Right lobe of liver (tissue), 6 donors: Measurements from ENCODE around the gene ST3GAL2. TPM values are rescaled to one million over a fixed set of nuclear protein-coding genes. Genes with fewer than 3 reads are reported as not detected.

Source experiments
- ATAC-seq, 4 donors: fragments of 200-7000 bp; cut with Tn5 transposase; one replicate each; pipeline ENCODE4 v1.9.1; 2020; ENCODE audit warnings: mild to moderate bottlenecking in 4 of 4, moderate library complexity in 4 of 4
- DNase-seq, 3 donors: peaks; one replicate each; pipeline ENCODE4 v3.0.0-alpha.2; 2020
- H3K27ac ChIP-seq, 3 donors: fragments of 200-600 bp; one replicate each; pipeline ENCODE4 v1.8.0; 2022
- H3K27me3 ChIP-seq, 2 donors: fragments of 200-600 bp; one replicate each; pipeline ENCODE4 v1.8.0; 2022
- H3K36me3 ChIP-seq, 4 donors: fragments of 200-600 bp; sonication (generic) in 1 of 4; one replicate each; pipeline versions ENCODE4 v1.5.1 to v1.8.0; 2017 to 2022; ENCODE audit warnings: control low read depth in 1 of 4
- H3K4me1 ChIP-seq, 4 donors: fragments of 200-600 bp; sonication (generic) in 1 of 4; one replicate each; pipeline versions ENCODE4 v1.5.1 to v1.8.0; 2017 to 2022; ENCODE audit warnings: control low read depth in 1 of 4
- H3K4me3 ChIP-seq, 3 donors: fragments of 200-600 bp; one replicate each; pipeline ENCODE4 v1.8.0; 2022
- H3K9me3 ChIP-seq, 4 donors: fragments of 200-600 bp; sonication (generic) in 1 of 4; one replicate each; pipeline versions ENCODE4 v1.5.1 to v1.8.0; 2017 to 2022; ENCODE audit warnings: control low read depth in 1 of 4
- POLR2A ChIP-seq: fragments of 450-650 bp; IDR thresholded peaks from one replicate; pipeline ENCODE4 v1.6.1; 2017; ENCODE audit warnings: antibody characterized with exemption, mild to moderate bottlenecking
- WGBS: methylation state at CpG from one replicate; pipeline ENCODE4 v1.1.6; 2018; ENCODE audit warnings: low coverage, low lambda C conversion rate; ENCODE audit not compliant: insufficient coverage; ENCODE audit errors: missing lambda C conversion rate; 5-methylcytosine and 5-hydroxymethylcytosine counted together
- intact Hi-C, 2 donors: fragments of 100-400 bp; cut with DNase I; formaldehyde crosslinking; loops; one replicate each; pipeline versions ENCODE4 v1.11.2 to v1.14.1; 2022
- total RNA-seq, 6 experiments: library from RNA; depleted of rRNA in 2 of 6; stranded (reverse); fragments of >200 nt in 2 of 6; fragmentation: NEBNext Ultra II Directional in 3 of 6; extraction: Animal tissue kit (Norgen Biotek cat#: 25700) in 3 of 6; gene quantifications; one replicate each; pipeline versions ENCODE4 v1.1.0 to v1.2.4, GENCODE V29; 2016 to 2023
- TF ChIP-seq, protein P1 (sequence below), 4 donors: fragments of 200-600 bp in 3 of 4; fragments of 450-650 bp in 1 of 4; IDR thresholded peaks; one replicate each; pipeline versions ENCODE4 v1.5.1 to v1.8.0; 2016 to 2022; ENCODE audit warnings: antibody characterized with exemption in 4 of 4, mild to moderate bottlenecking in 2 of 4
- donor health status: DM: no; HTN: yes; CAD: no.
- donor health status: DM: no; HTN: no; CAD: no.
- donor health status: DM: no; HTN: no; CAD: no.
- donor health status: DM: no; HTN: yes; CAD: no.
- donor health status: DM: no; HTN: yes; CAD: no.

Gene ST3GAL2
- total RNA-seq, 6 experiments from 2014 or later: 10.4 to 16.7 (median 14.5) TPM

DNA sequence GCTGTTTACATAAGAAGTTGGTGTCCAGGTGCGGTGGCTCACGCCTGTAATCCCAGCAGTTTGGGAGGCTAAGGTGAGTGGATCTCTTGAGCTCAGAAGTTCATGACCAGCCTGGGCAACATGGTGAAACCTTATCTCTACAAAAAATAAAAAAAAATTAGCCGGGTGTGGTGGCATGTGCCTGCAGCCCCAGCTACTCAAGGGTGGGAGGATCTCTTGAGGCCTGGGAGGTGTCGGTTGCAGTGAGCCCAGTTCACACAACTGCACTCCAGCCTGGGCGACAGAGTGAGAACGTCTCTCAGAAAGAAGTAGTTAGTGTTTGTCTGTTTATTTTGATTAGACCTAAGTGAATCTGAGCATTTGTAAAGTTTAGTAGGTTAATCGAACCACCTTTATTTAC lies 79.3 kb downstream of the ST3GAL2 start:
- Histone ChIP-seq H3K4me1 (no peaks in the 10 kb centered on the region), H3K27me3 (no peaks in the 10 kb centered on the region), H3K27ac (no peak overlapping the region), H3K9me3 (no peaks in the 10 kb centered on the region), H3K36me3 (peaks cover 0 to 99% (median 55%) of the 10 kb centered on the region in 4 donors), H3K4me3 (no peak overlapping the region)
- DNase-seq: no peak
- no peak for ATAC-seq
- WGBS: 94% methylated on average over 7 of the region's 7 CpGs
- TF ChIP-seq, protein P1, sequence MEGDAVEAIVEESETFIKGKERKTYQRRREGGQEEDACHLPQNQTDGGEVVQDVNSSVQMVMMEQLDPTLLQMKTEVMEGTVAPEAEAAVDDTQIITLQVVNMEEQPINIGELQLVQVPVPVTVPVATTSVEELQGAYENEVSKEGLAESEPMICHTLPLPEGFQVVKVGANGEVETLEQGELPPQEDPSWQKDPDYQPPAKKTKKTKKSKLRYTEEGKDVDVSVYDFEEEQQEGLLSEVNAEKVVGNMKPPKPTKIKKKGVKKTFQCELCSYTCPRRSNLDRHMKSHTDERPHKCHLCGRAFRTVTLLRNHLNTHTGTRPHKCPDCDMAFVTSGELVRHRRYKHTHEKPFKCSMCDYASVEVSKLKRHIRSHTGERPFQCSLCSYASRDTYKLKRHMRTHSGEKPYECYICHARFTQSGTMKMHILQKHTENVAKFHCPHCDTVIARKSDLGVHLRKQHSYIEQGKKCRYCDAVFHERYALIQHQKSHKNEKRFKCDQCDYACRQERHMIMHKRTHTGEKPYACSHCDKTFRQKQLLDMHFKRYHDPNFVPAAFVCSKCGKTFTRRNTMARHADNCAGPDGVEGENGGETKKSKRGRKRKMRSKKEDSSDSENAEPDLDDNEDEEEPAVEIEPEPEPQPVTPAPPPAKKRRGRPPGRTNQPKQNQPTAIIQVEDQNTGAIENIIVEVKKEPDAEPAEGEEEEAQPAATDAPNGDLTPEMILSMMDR (IDR thresholded peaks at IDR 0.05): no peak
- intact Hi-C loops: no loop called here

DNA sequence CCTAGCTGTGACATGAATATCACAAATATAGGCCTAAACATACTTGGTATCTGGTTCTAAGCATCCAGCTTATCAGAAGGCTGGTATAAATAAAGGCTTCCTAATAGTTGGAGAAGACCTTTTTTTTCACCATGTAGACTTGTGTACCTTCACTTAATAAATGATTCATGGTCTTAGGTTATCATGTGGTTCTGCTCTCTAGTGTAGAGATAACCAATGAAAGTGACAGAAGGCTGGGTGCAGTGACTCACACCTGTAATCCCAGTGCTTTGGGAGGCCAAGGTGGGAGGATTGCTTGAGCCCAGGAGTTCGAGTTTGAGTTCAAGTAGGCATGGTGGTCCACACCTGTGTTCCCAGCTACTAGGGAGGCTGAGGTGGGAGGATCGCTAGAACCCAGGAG lies 89.1 kb downstream of the ST3GAL2 start:
- intact Hi-C loops: no loop called here
- Histone ChIP-seq H3K4me1 (peaks cover 0 to 26% (median 3%) of the 10 kb centered on the region in 4 donors), H3K9me3 (no peaks in the 10 kb centered on the region), H3K36me3 (peaks cover 0 to 34% (median 11%) of the 10 kb centered on the region in 4 donors), H3K4me3 (no peak overlapping the region), H3K27ac (no peak overlapping the region), H3K27me3 (no peaks in the 10 kb centered on the region)
- DNase-seq: no peak
- WGBS: 90% methylated on average over 2 of the region's 2 CpGs
- no peak for TF ChIP-seq POLR2A
- TF ChIP-seq, protein P1 (IDR thresholded peaks at IDR 0.05): no peak
- no peak for ATAC-seq

DNA sequence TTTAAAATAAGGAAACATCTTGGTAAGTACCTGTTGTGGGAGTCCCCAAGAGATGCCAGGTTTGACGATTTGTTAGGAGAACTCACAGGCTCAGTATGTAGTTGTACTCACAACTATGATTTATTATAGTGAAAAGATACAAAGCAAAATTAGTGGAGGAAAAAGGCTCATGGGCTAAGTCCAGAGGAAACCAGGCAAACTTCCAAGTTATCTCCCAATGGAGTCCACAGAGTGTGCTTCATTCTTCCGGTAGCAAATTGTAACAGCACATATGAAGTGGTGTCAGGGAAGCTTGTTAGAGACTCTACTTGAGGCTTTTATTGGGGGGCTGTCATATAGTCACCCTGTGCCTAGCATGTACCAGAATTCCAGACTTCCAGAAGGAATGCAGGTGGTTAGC lies 89.9 kb downstream of the ST3GAL2 start:
- Histone ChIP-seq H3K36me3 (peaks cover 0 to 27% (median 8%) of the 10 kb centered on the region in 4 donors), H3K27ac (no peak overlapping the region), H3K4me3 (no peak overlapping the region), H3K9me3 (no peaks in the 10 kb centered on the region), H3K27me3 (no peaks in the 10 kb centered on the region), H3K4me1 (peaks cover 0 to 26% (median 3%) of the 10 kb centered on the region in 4 donors)
- DNase-seq: no peak
- WGBS: 46% methylated on average over 2 of the region's 2 CpGs
- TF ChIP-seq POLR2A: no peak
- TF ChIP-seq, protein P1 (IDR thresholded peaks at IDR 0.05): no peak
- ATAC-seq: no peak
- intact Hi-C loops: no loop called here

DNA sequence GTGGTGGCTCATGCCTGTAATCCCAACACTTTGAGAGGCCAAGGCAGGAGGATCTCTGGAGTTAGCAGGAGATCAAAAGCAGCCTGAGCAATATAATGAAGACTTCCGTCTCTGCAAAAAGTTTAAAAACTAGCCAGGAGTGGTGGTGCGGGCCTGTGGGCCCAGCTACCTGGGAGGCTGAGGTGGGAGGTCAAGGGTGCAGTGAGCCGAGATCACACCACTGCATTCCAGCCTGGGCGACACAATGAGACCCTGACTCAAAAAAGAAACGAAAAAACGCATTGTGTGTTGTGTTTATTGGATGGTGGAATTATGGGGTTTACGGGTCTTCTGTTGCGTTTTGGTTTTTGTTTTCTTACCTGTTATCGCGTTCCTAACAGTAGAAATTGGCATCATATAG lies 93.1 kb downstream of the ST3GAL2 start:
- 72% methylated on average over 10 of the region's 10 CpGs for WGBS
- ATAC-seq (no peak), DNase-seq (no peak)
- Histone ChIP-seq H3K27me3 (no peaks in the 10 kb centered on the region), H3K4me1 (peaks cover 0 to 26% (median 3%) of the 10 kb centered on the region in 4 donors), H3K9me3 (no peaks in the 10 kb centered on the region), H3K27ac (peak overlapping the region in 2 of 3 donors; percentile 88 to 89), H3K36me3 (peaks cover 0 to 7% (median 3%) of the 10 kb centered on the region in 4 donors), H3K4me3 (peak overlapping the region; percentile 71 to 84 (median 80))
- TF ChIP-seq POLR2A: no peak
- TF ChIP-seq, protein P1 (IDR thresholded peaks at IDR 0.05): no peak
- intact Hi-C loops: no loop called here

DNA sequence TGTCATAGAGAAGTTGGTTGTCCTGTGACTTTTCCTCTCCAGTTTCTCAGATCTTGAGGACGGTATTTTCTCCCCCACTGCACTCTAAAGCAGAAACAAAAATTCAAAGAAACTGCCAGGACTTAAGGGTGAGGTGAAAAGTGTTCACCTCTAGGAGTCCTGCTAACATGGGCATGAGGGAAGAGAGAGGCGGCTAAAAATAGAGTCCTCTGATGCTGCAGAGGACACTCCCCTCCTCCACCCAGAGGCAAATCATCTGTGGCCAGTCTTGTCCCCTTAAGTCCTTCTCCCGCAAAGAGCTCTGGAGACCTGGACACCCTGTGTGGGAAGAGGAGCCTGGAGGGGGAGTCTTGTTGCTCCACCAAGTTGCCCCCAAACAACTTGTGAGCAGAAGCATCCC lies 96.9 kb downstream of the ST3GAL2 start:
- Histone ChIP-seq H3K27me3 (no peaks in the 10 kb centered on the region), H3K36me3 (no peaks in the 10 kb centered on the region), H3K4me3 (no peak overlapping the region), H3K4me1 (peaks cover 0 to 9% (median 0%) of the 10 kb centered on the region in 4 donors), H3K9me3 (no peaks in the 10 kb centered on the region), H3K27ac (no peak overlapping the region)
- no peak for TF ChIP-seq POLR2A
- TF ChIP-seq, protein P1 (IDR thresholded peaks at IDR 0.05): no peak
- intact Hi-C loops: no loop called here
- ATAC-seq (no peak), DNase-seq (no peak)
- 83% methylated on average over 2 of the region's 3 CpGs for WGBS
